Raji (cell line): ENCODE measurements around the gene DNHD1.

Experiments
- POLR2A ChIP-seq: IDR thresholded peaks from 2 replicates; pipeline ENCODE4 v1.6.1; 2011; ENCODE audit warnings: low read depth, low read length, control low read depth; ENCODE audit not compliant: insufficient read depth

The DNHD1 gene

DNA sequence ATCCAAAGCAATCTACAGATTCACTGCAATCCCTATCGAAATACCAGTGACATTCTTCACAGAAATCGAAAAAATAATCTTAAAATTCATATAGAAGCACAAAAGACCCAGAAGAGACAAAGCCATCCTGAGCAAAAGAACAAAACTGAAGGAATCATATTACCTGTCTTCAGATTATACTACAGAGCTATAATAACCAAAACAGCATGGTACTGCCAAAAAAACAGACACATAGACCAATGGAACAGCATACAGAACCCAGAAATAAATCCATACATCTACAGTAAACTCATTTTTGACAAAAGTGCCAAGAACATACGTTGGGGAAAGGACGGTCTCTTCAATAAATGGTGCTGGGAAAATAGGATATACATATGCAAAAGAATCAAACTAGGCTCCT, 87.4 kb downstream of the DNHD1 start:
- TF ChIP-seq POLR2A, result no peak

DNA sequence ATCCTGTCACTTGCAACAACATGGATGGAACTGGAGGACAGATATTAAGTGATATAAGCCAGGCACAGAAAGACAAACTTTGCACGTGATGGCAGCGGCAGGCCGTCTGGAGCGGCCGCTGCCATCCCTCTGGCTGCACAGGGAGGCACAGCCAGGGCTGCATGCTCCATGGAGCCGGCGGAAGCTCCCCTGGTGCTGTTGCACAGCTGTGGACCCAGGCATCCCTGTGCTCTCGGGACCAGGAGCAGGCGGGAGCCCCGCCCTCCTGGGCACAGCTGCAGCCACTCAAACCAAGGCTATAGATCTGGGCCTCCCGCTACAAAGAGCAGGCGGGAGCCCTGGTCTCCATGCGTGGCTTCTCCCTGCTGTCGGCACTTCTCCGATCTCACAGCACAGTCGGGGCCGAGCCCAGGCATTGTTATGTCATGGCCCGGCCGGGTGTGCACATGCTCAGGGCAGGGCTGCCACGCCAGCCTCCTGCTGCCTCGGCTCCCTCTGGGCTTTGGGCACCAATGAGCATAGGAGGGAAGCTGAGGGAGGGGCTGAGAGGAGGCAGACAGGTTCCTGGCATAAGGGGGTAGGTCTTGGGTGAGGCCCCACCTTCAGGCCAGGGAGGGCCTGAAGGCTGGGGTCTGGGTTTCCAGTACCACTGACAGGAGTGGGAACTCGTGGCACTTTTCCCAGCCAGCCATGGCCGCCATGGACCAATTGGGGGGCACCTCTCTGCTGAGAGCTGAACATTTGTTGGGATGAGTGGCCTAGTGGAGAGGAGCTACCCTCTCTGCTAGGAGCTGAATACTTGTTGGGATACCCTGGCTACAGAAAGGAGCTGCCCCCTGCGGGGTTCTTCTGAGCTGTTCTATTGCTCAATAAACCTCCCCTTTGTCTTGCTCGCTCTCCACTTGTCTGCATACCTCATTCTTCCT, 89.6 kb downstream of the DNHD1 start:
- no peak for TF ChIP-seq POLR2A

DNA sequence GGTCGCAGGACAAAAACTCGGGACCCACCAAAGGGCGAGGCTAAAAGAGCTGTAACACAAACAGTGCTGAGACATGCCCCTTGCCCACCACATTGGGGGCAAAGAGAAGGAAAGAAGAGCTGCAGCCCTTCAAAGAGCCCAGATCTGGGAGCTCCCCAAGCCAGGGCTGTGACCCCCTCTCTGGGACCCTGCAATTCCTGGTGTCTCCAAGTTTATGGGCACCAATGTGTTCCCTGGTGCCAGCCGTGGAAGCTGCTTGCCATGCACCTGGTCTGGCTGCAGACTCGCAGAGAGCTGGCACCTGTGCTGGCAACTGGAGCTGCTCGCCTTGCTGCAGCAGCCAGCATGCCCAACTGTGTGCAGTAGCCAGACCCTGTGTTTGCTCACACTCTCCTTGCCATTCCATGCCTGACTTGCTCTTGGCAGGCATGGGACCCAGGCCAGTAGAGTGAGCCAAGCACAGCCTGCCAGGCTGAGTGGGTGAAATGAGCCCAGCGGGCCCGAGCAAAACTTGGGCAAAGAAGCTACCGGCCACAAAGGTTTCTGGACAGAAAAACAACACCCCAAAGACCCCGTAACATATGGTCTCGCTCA, 90.4 kb downstream of the DNHD1 start:
- no peak for TF ChIP-seq POLR2A

DNA sequence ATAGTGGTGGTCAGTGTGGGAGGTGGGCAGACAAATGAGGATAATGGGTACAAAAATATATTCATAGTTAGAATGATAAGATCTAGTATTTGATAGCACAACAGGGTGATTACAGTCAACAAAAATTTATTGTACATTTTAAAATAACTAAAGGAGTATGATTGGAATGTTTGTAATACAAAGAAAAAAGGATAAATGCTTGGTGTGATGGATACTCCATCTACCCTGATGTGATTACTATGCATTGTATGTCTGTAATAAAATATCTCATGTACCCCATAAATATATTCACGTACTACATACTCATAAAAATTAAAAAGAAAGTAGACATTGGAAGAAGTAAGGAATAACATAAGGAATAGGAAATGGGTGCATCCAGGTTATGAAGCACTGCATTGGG, 90.9 kb downstream of the DNHD1 start:
- TF ChIP-seq POLR2A, result no peak

DNA sequence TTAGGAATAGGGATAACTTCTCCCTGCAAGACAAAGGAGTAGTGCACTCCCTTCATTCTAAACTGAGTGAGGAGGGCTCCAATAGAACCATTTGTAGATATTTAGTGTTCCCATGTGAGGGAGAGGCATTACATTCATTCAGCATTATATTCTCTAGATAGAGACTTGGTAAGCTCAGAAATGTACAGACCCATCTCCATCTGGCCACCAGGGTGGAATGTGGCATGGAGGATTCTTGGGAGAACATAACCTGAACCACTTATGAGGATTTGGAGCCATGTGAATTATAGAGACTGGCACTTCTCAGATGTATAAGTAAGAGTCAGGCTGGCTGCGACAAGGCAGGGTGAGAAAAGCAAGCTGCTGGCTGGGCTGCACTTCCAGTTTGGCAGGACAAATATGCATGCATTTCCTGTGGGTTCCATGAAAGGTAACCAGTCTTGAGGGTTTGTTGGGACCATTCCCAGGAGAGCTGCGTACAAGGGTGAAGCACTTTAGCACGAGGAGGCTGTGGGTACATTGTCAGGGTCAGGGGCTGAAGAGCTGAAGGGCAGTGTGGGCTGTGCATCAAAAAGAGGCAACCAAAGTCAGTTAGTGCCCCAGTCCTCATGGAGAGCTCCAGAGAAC, 97.2 kb downstream of the DNHD1 start:
- no peak for TF ChIP-seq POLR2A

DNA sequence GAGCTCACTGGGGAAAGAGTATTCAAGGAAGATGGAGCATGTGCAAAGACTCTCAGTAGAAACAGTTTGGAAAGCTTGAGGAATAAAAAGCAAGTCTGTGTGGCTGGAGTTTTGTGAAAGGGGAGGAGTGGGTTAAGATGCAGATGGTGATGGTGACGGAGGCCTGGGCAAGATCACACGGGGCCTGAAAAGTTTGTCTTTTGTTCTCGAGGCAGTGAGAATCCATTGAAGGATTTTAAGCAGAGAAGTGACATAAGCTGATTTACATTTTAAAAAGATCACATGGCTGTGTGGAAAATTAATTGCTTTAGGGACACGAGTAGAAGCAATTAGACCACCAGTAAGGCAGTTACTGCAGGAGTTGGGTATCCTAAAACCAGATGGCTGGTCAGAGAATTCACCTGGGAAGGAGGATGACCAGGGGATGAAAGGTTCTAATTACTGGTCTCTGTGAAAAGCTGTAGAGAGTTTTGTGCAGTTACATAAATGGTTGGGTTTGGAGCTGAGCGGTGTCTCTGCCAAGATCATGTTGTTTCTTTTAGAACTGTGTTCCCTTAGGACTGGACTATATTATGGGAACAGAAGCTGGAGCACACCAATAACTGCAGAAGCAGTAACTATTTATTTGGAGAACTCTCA, 99.3 kb downstream of the DNHD1 start:
- no peak for TF ChIP-seq POLR2A

DNA sequence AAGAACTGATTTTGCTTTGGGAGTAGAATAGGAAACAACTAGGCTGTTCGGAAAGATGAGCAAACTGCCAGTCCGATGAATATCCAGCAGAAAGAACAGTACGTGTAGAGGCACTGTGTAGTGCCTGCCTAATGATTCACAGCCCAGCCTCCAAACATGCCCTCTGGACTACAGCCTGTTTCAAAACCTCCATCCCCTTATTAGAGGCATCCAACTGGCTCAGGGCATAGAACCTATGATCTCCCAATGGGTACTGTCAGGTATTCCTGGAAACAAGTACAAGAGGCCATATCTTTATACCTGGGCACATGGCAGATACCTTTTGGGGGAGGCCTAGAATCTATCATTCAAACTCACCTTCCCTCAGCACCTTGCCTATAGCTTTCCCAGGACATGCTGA, 101.5 kb downstream of the DNHD1 start:
- no peak for TF ChIP-seq POLR2A

DNA sequence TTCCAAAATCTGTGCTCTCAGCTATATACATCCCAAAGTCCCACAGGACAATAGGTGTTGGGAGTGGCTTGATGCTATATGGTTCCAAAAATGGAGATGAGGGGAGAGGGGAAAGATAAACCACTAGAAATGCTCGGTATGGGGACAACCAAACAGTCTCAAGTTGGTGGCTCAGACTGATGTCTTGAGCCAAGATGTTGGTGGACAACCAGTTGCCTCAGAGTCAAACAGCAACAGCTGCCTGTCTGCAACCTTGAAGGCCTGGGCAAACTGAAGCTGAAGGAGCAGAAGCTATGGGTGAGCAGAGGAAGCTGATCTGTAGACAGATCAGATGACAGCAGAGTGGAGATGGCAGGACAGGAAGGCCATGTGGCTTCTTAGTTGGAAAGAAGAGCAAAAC, 102.4 kb downstream of the DNHD1 start:
- TF ChIP-seq POLR2A, result no peak

DNA sequence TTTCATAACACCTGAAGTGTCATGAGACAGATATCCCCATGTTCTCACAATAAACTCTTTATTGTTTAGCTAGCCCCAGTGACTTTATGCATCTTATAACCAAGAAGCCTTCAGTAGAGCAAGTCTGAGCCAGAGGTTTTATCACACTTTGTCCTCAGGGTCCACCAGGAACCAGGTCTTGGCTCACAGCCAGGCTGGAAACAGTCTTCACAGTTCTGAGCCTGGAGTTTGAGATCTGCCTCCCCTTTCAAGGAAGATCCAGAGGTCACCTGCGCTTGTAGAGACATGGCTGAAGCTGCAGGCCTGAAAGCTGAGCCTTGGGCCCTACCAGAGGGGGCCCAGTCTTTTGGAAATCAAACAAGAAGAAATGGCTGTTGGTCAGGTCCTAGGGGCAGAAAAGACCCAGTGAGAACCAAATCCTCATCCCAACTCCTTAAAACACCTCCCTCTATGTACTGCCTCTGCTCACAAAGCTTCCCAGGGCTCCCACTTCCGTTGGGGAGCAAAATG, 102.9 kb downstream of the DNHD1 start:
- no peak for TF ChIP-seq POLR2A

DNA sequence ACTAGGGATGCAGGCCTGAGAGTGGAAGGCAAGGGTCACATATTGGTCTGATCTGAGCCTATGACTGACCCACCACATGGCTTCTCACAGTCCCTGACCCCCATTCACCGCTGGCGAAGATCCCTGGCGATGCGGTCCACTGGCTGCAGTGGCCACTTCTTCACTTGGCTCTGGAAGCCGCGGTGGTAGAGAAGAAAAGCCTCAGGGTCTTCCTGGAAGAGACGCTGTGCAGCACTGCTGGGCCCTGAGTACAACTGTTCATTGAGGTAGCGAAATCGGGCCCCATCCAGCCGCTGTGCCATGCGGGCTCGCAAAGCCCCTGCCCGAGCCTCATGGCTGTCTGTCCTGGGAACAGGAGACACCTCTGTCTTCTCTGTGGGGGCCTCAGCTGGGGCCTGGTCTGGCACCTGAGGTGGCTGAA, 104.0 kb downstream of the DNHD1 start:
- no peak for TF ChIP-seq POLR2A

DNA sequence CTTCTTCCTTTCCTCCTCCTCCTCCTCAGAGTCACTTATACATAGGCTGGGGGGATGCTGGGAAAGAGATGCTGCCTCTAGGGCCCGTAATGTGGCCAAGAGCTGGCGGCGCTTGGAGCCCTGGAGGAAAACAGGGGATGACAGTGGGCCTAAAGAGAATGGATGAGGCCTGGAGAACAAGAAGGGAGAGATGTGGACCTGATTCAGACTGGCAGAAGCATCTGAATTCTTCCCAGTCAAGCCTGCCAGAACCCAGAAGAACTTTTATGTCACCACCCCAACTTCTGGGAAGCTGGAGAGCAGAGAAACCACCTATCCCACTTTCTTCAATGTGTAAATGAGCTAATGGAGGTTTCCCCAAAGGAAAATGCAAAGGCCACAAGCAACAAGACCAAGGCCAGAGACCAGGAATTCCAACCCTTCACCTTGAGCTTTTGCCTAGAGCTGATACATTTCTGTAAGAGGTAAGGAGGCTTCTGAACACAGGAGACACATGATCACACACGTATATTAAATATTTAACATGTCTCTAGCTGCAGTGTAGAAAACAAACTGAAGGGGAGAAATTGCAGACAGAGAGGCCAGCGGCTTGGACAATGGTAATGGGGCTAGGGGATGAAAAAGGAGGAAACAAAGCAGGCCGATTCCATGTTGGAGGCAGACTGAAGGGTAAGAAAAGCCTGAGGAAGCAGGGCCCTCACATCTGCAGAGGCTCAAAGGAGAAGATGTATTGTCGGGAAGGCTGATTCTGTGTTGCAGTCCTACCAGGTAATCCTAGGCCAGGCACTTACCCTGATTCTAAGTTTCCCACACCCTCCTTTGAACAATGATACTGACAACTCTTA, 105.2 kb downstream of the DNHD1 start:
- no peak for TF ChIP-seq POLR2A

DNA sequence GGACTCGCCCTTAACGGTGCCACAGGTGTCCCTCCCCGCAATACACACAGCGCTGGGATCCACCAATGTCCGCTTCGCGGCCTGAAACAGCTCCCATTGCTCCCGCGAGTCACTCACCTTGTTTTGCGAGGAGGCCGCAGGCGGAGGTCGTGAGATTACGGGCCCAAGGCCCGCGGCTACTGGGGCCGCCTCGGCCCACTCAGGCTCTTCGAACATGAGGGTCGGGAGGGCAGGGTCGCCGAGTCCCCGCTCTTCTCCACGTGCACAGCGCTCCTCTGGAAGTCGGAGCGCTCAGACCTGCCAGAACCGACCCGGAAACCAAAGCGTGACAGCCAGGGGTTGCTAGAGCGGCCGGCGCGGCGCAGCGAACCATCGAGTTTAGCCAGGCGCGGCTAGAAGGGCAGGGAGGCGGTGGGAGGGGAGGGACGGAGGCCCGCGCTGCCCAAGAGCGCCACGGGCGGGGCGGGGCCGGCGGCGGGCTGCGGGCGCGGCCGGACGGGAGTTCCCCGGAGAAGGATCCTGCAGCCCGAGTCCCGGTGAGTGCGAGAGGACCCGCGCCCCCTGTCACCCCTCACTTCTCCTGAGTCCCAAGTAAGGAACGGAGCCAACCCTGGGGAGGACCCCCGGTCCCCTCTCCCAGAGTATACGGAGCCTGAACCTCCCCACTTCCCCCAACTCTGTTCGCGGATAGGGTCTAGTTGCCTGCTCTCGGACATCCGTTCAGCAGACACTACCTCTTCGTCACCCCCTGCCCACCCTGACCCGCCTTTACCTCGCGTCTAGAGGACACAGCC, 106.4 kb downstream of the DNHD1 start, which contains the start of the genes ILK and RRP8:
Gene ILK (plus strand): TSS at position 488 of the 794 bp plus-strand sequence. CDS start 498 bp downstream, outside the sequence.
Gene RRP8 (minus strand): TSS at position 330 of the 794 bp plus-strand sequence. CDS start 114 bp downstream, at position 216.
- TF ChIP-seq POLR2A, result peak; percentile 90

DNA sequence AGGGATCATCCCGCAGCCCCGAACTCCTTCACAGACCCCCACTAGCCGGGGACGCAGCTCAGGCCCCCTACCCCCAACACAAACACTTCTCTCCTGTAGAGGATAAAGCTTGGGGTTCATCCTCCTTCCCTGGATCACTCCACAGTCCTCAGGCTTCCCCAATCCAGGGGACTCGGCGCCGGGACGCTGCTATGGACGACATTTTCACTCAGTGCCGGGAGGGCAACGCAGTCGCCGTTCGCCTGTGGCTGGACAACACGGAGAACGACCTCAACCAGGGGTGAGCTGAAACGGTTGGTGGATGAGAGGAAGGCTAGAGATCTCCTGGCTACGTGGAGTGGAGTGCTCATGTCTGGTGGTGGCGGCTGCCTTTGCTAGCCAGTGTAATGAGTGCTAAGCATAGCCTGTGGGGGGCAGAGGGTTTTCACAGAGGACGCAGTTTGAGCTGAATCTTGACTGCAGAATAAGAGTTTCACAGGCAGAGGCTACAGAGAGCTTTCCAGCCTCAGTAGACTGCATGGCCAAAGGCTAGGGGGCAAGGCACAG, 107.1 kb downstream of the DNHD1 start:
- TF ChIP-seq POLR2A, result no peak
